GM18873 (cell line): ENCODE data around the gene ERC2.
"Not testable (repeated sequence)": the region's sequence is repeated elsewhere in the genome, so short reads cannot be mapped to it uniquely, and the experiment has no call there.

Source experiments
- ATAC-seq: cut with Tn5 transposase; IDR thresholded peaks from one replicate; pipeline ENCODE4 v1.9.1; 2021; ENCODE audit warnings: mild to moderate bottlenecking, moderate library complexity, moderate number of reproducible peaks; ENCODE audit not compliant: unreplicated experiment, low FRiP score

ERC2 gene

GRCh38 chr3:56042326-56042951, 425.8 kb downstream of the ERC2 start:
- ATAC-seq, result no peak

GRCh38 chr3:56025326-56025725, 442.9 kb downstream of the ERC2 start:
- no peak for ATAC-seq

- ATAC-seq, result no peak
These were observed 444.7 kb downstream of the ERC2 start for GRCh38 chr3:56023546-56023945.

GRCh38 chr3:56022619-56023018, 445.6 kb downstream of the ERC2 start:
- ATAC-seq, result no peak

- no peak for ATAC-seq
These were observed 448.6 kb downstream of the ERC2 start for GRCh38 chr3:56019490-56020146.

GRCh38 chr3:56015374-56015773, 452.9 kb downstream of the ERC2 start:
- ATAC-seq, result not testable (repeated sequence)

GRCh38 chr3:56012721-56013120, 455.5 kb downstream of the ERC2 start:
- ATAC-seq, result no peak

- ATAC-seq, result no peak
These were observed 463.0 kb downstream of the ERC2 start for GRCh38 chr3:56005196-56005805.

GRCh38 chr3:56003129-56003528, 465.1 kb downstream of the ERC2 start:
- no peak for ATAC-seq

- ATAC-seq, result no peak
These were observed 466.3 kb downstream of the ERC2 start for GRCh38 chr3:56001991-56002390.

- no peak for ATAC-seq
These were observed 466.7 kb downstream of the ERC2 start for GRCh38 chr3:56001537-56001936.

GRCh38 chr3:55989366-55989765, 478.9 kb downstream of the ERC2 start:
- no peak for ATAC-seq

- no peak for ATAC-seq
These were observed 479.4 kb downstream of the ERC2 start for GRCh38 chr3:55988905-55989304.

GRCh38 chr3:55984626-55985025, 483.6 kb downstream of the ERC2 start:
- ATAC-seq, result no peak

- no peak for ATAC-seq
These were observed 489.3 kb downstream of the ERC2 start for GRCh38 chr3:55978953-55979352.

GRCh38 chr3:55974421-55975165, 493.7 kb downstream of the ERC2 start:
- ATAC-seq, result no peak

GRCh38 chr3:55969634-55970033, 498.6 kb downstream of the ERC2 start:
- ATAC-seq, result no peak

GRCh38 chr3:55968331-55968730, 499.9 kb downstream of the ERC2 start:
- ATAC-seq, result no peak

GRCh38 chr3:55966566-55966965, 501.7 kb downstream of the ERC2 start:
- ATAC-seq, result no peak

- ATAC-seq, result no peak
These were observed 502.5 kb downstream of the ERC2 start for GRCh38 chr3:55965776-55966175.

GRCh38 chr3:55964491-55964985, 503.7 kb downstream of the ERC2 start:
- ATAC-seq, result no peak
